ENCODE measurements around the gene PAOX.
A peak's percentile ranks its signal among the peaks of the same experiment; 100 is the strongest.

Gene PAOX

DNA sequence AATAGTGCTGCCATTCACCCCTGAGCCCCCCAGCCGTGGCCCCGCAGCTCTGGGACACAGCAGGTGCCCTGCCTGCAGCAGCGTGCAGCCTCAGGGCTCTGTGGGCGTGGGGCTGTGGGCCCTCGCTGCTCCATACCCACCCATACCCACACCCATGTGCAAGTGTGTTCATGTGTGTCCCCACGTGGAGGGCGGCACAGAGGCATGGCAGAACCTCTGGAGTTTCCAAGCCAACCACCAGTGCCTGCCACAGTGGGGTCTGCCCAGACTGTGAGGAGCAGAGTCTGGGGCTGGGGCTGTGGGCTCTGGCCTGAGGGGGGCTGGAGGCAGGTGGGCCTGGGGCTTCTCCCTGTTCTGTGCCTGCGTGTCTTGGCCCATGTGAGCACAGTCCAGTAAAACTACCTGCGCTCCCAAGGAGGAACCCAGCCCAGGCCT is 29.5 kb upstream of the PAOX start:
- no peak for DNase-seq (ENCODE audit: low read depth)

DNA sequence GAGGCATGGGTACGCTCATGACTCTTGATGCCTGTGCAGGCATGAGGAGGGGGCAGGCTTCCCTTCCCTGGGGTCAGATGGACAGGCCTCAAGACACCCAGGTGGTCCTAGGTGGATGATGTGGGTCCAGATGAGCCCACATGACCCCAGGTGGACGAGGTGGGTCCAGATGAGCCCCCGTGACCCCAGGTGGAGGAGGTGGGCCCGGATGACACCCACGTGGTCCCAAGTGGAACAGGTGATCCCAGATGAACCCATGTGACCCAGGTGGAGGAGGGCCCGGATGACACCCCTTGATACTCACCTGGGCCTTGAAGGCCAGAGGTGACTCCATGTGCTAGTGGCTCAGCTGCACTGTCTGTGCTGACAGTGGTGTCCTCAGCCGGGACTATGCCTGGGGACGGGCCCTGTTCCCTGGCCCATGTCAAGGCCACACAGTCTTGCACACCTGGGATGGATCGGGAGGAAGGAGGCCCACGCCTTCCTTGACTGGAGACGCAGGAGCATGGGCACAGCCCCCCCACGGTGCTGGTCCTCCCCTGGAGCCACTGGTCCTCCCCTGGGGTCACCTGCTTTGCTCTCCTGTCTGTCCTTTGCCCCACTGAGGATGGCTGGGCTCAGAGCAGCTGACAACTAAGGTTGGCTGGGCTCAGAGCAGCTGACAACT is 28.6 kb upstream of the PAOX start:
- DNase-seq (ENCODE audit: low read depth), result no peak

DNA sequence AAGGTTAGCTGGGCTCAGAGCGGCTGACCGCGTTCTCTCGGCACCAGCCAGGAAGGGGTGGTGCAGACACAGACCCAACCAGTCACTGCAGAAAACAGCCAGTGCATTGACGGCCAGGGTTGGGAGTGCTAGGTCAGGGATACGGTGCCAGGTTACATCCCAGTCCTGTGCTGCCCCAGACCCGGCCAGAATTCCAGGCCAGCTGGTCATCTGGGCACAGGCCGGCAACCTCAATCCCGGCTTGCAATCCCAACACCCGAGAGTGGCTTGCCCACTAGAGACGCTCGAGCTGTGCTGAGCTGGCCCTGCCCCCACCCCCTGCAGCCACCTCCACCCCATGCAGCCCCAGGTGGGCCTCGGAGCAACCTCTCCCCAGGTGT is 28.1 kb upstream of the PAOX start:
- DNase-seq (ENCODE audit: low read depth), result no peak

DNA sequence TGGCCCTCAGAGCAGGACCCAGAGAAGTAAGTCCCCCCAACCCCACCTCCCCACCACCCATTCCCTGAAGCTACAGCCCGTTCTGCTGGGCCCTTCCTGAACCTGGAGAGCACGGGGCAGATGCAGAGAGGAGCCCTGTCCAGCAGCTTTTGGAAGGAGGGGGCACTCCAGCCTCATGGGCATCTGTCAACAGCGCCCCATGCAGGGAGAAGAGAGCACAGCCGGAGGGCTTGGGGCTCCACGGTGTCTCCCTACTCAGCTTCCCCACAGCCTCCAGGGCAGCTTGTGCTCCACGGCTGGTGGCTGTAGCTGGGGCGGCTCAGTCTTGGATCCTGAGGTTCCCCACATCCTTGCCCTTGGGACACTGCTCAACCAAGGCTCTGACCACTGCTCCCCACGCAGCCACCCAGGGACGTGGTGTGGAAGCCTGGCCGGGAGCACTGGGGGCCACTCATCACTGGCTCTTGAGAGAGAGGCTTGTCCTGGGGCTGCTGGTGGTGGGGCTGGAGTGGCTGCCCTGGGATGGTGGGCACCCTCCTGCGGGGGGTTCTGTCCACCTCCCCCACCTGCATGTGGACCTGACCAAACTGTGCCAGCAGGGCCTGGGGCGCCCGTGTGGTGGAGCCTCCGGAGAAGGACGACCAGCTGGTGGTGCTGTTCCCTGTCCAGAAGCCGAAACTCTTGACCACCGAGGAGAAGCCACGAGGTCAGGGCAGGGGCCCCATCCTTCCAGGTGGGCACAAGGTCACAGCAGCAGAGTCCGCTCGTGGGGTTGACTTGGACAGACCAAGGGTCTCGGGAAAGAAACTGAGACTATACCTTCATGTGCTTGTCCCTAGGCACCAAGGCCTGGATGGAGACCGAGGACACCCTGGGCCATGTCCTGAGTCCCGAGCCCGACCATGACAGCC is 27.4 kb upstream of the PAOX start:
- DNase-seq (ENCODE audit: low read depth), result no peak

DNA sequence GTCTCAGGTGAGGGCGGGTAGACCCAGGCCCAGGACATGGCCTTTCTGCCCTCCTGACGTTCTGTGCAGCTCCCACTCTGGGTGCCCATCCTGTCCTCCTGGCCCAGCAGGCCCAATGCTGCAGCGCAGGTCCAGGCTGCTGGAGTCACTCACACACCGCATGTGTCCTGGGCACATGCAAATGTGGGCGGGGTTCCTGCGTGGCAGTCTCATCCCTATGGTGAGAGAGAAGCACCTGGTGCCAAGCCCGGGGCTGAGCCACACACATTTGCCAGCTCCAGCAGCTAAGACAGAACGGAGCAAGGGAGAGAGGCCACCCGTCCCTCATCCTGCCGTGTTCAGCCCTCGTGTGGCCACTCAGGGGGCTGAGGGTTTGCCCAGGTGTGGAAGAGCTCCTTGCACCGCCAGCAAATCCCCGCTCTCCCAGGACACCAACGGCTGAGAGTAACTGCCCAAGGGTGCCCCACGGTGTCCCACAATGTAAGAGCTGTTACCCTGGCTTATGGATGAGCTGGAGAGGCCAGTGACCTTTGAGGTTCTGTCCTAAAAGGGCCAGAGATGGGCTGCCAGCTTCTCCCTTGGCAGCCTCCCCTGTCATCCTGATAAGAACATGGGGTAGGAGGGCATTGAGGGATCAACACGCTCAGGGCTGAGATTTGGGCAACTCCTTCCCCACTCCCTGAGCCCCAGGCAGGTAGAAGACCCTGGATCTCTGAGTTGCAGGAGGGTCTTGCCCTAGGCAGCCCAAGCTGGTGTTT is 25.7 kb upstream of the PAOX start:
- DNase-seq (ENCODE audit: low read depth), result no peak

DNA sequence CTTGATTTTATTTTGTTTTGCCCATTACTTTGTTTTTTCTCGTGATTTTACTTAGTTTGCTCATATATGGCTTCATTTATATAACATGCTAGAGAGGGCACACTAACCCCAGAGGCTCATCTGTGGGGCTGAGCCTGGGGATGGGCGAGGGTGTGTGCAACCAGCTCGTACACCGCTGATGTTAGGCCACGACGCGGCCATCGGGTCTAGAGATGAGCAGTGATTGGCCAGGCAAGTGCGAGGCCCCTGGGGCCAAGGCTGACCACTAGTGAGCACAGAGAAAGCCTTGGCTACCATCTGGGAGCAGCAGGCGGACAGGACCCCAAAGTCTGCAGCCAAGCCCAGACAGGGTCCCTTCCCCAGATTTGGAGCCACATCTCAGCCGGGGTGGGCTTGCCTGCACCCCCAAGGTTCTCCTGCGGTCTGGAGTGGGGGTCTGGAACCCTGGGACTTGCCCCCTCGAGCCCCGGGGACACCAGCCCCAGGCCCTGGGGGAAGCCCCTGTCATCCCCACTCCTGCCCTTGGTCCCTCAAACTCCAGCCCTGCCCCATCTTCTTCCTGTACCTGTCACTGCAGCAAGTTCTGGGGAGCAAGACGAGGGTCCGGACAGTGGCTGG is 25.0 kb upstream of the PAOX start:
- DNase-seq (ENCODE audit: low read depth), result no peak

DNA sequence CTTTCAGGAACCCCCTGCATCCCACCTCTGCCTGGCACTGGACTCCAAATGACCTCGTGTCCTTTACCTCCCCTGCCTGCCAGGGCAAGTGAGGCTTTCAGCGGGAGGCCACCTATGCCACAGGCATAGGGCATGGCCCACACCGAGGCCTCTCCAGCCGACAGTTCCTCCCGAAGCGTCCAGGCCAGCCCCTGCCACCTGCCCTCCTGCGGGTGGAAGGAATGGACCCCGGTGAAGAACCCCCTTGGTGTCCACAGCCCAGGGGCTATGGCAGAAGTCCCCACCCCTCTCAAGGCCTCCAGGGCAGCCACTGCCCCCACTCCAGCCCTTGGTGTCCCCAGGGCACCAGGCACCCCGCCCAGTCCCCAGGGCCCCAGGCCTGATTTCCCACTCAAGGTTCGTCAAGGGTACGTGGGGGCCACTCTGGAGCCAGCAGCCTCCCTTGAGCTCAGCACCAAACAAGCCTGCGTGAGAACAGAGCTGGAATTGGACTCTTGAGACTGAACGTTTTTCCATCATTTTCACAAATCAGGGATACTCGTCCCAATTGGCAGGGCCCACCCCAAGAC is 24.3 kb upstream of the PAOX start:
- no peak for DNase-seq (ENCODE audit: low read depth)

DNA sequence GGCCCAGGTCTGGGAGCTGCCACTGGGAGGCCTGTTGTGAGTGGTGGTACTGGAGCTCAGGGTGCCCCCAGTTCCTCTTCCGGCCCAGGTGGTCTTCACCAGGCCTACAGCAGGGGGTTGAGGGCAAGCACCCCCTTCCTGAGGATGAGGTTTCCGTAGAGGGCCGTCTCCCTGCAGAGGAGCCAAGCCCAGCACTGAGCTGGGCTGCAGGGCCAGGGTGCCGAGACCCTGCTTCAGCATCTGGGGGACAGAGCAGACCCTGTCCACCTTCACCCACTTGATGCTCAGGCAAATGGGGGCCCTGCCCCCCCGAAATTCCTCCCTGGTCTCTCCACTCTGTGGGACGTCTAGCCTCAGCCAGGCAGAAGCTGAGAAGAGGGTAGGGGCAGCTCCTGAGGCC is 23.8 kb upstream of the PAOX start:
- no peak for DNase-seq (ENCODE audit: low read depth)

DNA sequence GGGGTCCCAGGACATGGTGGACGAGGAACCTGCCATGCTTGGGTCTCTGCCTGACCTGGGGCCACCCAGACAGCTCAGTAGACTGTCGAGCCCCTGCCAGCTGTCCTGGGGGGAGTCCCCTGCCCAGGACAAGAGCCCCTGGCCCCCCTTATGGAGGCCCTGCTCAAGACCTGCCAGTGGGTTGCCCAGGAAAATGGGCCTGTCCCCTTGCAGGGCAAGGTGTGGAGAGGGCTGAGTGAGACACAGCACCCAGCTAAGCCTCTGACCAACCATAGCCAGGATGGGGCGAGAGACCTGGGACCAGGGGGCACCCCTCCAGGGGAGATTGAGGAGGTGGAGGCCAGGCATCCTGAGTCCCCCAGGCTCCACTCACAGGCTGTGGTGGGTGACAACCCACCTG is 23.1 kb upstream of the PAOX start:
- DNase-seq (ENCODE audit: low read depth), result no peak

DNA sequence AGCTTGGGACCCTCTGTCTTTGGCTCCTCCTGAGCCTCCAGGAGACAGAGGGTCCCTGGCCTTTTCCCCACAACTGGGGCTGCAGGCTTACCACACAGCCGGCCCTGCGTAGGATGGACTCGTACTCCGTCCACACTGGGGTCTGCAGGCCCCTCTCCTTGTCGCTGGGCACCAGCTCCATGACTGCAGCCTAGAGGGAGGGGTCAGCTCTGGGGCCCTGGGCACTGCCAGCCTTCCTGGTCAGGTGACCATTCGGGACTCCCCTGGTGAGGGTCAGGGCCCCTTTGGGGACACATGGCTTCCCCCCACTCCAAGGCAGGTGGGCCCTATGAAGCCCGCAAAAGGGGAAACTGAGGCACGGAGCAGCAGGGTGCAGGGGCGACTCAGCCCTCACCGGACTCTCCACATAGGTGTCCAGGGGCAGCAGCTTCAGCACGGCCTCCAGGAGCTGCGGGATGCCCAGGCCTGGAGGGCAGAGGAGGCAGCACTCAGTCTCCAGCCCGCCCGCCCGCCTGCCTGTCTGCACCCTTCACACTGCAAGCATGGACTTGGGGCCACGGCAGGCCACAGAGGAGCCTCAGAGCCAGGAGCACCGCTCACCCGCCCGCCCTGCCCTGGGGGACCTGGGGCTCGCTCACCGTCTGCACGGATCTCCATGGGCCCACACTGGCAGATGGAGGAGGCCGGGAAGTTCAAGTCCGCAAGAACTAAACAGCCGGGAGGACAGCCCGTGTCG is 22.3 kb upstream of the PAOX start:
- no peak for DNase-seq (ENCODE audit: low read depth)

DNA sequence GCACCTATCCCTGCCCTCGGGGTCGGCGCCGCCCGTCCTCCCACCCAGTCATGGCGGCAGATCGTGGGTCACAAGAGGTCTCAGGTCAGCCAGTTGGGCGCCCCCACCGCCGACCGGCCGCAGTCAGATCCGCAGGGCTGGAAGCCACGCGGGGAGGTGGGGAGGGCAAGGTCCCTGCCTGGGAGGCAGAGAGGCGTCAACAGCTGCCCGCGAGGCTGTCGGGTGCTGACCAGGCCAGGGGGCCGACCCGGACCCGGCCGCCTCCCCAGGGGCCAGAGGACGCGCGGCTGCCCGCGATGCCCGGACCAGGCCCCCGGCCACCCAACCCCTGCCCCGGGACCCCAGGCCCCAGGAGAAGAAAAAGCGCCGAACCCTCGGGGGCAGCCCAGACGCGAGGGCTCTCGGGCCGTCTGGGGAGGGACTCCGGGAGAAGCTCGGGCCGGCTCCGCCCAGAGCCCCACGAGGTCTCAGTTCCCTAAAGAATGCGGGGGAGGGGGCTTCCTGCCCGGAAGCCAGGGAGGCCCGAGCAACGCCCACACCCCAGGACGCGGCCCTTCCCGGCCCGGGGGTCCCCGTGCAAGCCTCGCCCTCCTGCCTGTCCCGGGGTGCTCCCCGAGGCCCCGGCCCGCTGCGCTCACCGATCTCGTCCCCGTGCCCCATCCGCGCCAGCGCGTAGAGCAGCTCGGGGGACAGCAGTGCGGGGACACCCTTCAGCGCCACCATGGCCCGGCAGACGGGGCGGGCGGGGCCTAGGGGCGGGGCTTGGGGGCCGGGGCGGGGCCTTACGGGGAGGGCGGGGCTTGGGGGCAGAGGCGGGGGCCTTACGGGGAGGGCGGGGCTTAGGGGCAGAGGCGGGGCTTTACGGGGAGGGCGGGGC is 21.5 kb upstream of the PAOX start, which contains the start of gene FUOM:
FUOM (minus strand) TSS at position 735 of the 877 bp plus-strand sequence; CDS start at position 723, 12 bp downstream.
- peak; percentile 59 for DNase-seq (ENCODE audit: low read depth)

DNA sequence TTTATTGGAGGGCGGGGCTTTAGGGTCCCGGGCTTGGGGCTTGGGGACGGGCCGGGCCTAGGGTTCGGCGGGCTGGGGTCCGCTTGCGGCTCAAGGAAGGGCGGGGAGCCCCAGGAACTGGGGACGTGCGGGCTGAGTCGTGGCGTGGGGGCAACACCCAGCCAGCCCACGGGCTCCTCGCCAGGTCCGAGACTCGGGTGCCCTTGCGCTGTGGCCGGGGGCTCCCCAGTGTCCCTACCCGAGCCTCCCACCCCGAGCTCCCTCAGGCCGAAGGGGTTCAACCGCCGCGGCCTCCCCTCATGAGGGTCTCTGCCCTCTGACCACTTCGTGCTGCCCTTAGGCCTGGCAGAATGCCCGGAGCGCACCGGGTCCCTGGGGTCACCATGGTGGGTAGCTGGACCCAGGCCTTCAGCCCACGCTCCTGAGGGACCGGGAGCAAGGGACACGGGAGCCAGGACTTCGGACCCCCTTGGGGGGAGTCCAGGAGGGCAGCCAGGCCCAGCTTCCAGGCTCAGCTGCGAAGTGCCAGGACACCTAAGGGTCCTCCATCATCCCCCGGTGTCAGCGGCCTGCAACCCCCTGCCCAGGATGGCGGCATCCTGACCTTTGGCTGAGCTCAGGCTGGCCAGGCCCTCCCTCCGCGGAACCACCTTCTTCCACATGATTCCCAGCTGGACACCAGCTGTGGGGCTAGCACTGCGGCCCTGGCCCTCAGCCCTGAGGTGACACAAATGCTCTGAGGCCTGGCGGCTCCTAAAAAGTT is 20.7 kb upstream of the PAOX start:
- no peak for DNase-seq (ENCODE audit: low read depth)

DNA sequence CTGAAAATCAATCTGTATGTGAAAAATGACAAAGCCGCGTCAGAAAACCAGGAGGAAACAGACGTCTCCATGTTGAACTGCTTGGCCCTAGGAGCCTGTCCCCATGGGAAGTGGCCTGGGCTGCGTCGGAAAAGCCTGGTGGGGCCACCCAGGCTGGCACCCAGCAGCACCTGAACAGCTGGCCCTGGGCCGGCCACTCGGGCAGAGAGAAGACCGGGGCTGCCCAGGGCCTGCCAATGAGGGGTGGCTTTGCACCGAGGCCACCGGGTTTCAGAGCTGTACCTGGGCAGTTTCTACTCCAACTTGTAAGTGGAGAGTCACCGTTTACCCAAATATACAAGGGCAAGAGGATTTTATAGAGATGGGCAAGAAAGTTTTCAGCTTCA is 20.1 kb upstream of the PAOX start:
- no peak for DNase-seq (ENCODE audit: low read depth)

DNA sequence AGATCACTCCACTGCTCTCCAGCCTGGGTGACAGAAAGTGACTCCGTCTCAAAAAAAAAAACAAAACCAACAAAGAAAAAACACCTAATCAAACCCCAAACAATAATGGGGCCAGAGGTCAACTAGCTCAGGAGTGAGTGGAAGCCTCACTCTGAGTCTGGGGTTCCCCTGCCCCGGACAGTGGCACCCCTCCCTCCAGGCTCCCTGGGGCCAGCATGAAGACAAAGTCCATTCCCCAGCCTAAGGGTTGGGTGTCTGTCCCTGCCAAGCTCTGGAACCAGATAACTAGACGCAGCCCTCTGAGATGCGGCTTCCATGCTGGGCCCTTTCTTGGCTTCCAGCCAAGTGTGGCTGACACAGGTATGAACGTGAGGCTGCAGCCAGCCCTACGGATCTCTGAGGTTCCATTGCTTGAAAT is 19.5 kb upstream of the PAOX start:
- DNase-seq (ENCODE audit: low read depth), result peak; percentile 28

DNA sequence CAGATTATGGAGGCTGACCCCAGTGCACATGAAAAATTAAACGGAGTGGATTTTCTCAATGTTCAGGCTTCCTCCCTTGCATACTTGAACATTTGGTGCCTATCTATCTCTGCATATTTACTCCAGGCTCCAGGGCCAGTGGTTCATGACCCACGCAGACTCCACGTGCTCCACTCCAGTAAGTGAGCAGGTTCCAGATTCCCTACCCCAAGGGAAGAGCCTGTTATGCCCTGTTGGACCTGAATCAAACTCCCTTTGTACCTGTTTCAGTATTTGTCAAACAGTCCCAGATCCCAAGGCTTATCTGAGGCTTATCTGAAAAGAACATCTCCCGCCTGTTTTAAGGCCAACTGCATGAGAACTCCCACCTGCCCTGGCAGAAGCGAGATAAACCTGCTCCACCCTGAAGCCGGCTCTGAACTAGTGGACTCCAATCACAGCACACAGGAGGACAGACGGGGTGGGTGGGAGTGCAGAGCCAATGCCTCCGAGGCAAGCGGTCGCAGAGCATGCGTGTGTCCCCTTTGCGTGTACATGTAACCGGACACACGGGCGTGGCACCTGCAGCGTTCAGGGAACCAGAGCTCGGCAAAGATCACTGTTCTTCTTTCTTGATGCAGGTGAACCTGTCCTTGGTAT is 19.0 kb upstream of the PAOX start:
- DNase-seq (ENCODE audit: low read depth), result no peak

DNA sequence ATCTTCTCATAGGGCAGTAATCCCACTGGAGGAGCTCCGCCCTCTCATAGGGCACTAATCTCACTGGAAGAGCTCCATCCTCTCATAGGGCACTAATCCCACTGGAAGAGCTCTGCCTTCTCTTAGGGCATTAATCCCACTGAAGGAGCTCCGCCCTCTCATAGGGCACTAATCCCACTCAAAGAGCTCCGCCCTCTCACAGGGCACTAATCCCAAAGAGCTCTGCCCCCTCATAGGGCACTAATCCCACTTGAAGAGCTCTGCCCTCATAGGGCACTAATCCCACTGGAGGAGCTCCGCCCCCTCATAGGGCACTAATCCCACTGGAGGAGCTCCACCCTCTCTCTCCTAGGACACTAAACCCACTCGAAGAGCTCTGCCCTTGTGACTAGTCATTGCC is 17.8 kb upstream of the PAOX start:
- no peak for DNase-seq (ENCODE audit: low read depth)

DNA sequence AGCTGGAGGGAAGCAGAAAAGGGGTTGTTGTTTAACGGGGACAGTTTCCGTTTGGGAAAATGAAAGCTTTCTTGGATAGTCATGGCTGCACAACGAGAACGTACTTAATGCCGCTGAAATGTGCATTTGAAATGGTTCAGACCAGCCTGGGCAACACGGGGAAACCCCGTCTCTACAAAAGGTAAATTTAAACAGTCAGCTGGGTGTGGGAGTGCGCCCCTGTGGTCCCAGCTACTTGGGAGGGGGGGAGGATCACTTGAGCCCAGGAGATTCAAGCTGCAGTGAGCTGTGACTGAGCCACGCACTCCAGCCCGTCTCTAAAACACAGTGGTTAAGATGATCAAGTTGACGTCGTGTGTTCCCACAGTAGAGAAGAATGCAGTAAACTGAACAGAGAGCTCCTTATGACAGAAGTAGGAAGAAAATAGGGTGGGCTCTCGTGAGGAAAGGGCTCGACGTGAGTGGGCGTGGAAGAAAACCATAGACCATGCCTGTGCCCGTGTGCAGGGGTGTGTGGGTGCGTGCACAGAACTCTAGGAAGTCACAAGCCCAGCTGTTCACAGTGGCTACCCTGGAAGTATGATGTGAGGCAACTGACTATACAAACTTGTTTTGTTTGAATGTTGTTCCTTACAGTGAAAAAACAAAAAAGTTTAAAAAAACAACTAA is 17.2 kb upstream of the PAOX start:
- no peak for DNase-seq (ENCODE audit: low read depth)

DNA sequence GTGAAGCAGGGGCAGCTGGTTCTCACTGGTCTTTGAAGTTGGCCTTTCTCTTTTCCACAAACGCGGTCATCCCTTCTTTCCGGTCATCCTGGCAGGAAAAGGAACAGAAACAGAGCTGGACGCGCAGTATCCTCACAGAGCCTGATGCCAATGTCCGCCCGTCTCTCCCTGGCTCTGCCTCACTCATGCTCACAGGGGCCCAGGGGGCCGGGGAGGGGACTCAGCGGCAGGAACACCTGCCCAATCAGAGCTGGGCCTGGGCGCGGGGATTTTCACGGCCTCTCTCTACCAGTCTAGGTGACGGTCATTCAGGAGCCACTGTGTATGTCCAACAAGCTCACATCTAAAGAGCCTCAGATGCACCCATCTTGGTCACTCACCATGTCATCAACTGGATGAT is 16.2 kb upstream of the PAOX start:
- DNase-seq (ENCODE audit: low read depth), result no peak
